ENCODE results near the gene CHST5. TPM values are rescaled to one million over a fixed set of nuclear protein-coding genes. Genes with fewer than 3 reads are reported as not detected.

CHST5 gene
- total RNA-seq, 2 donors from 2014 or later, result 0.26 to 1.1 TPM

DNA sequence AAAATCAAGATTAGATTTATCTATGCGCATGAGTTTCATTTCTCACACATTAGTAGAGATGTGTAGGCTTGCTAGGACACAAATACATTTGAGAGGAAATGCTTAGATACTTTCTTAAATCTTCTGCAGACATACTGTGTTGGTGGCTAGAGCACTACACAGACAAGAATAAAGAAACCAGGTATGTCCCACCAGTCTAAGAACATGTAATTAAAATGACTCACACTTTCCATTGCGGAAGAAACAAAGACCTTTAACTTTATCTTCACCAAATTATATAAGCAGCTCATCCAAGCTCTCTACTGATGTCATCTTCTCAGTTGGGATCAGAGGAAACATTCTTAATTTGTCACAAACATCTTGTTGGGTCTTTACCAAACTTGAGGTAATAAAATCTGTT, 42.8 kb upstream of the CHST5 start:
- Mint-ChIP-seq H3K27me3 (ENCODE audit: insufficient read depth) (no peaks in the 10 kb centered on the region), H3K36me3 (ENCODE audit: low read depth) (peaks cover 52% of the 10 kb centered on the region), H3K27ac (no peak overlapping the region), H3K4me1 (peaks cover 7% of the 10 kb centered on the region), H3K9me3 (no peaks in the 10 kb centered on the region), H3K4me3 (no peak overlapping the region)
- no peaks in the 10 kb centered on the region for H3K4me1 ChIP-seq (ENCODE audit: control insufficient read depth, insufficient read depth, low read length)
- TF ChIP-seq, protein P1, sequence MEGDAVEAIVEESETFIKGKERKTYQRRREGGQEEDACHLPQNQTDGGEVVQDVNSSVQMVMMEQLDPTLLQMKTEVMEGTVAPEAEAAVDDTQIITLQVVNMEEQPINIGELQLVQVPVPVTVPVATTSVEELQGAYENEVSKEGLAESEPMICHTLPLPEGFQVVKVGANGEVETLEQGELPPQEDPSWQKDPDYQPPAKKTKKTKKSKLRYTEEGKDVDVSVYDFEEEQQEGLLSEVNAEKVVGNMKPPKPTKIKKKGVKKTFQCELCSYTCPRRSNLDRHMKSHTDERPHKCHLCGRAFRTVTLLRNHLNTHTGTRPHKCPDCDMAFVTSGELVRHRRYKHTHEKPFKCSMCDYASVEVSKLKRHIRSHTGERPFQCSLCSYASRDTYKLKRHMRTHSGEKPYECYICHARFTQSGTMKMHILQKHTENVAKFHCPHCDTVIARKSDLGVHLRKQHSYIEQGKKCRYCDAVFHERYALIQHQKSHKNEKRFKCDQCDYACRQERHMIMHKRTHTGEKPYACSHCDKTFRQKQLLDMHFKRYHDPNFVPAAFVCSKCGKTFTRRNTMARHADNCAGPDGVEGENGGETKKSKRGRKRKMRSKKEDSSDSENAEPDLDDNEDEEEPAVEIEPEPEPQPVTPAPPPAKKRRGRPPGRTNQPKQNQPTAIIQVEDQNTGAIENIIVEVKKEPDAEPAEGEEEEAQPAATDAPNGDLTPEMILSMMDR (conservative IDR thresholded peaks at IDR 0.05), result no peak
- no peak for DNase-seq
- 88 to 100% methylated on average over 2 of the region's 2 CpGs for WGBS, 2 experiments (ENCODE audit: insufficient coverage in 1 of 2, insufficient read length in 1 of 2)
- no peak overlapping the region for H3K27ac ChIP-seq (ENCODE audit: low read depth, low read length)
- peaks cover 50% of the 10 kb centered on the region for H3K36me3 ChIP-seq (ENCODE audit: control insufficient read depth, insufficient read depth, low read length)
- no peaks in the 10 kb centered on the region for H3K9me3 ChIP-seq (ENCODE audit: control insufficient read depth, low read length)
- no peak overlapping the region for H3K4me3 ChIP-seq (ENCODE audit: low read length)
- H3K27me3 ChIP-seq (ENCODE audit: control insufficient read depth, insufficient read depth, low read length, poor library complexity, severe bottlenecking), result no peaks in the 10 kb centered on the region
- no peak overlapping the region for H3K9ac ChIP-seq (ENCODE audit: extremely low read depth, low read length, poor library complexity, severe bottlenecking)

DNA sequence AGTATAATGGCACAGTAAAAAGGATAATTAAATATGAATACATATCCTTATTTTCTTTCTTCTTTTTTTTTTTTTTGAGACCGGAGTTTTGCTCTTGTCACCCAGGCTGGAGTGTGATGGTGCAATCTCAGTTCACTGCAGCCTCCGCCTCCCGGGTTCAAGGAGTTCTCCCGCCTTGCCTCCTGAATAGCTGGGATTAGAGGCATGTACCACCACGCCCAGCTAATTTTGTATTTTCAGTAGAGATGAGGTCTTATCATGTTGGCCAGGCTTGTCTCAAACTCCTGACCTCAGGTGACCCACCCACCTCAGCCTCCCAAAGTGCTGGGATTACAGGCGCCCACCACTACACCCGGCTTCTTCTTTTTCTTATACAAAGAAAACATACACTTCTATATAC, 42.3 kb upstream of the CHST5 start:
- TF ChIP-seq, protein P1 (conservative IDR thresholded peaks at IDR 0.05), result no peak
- Mint-ChIP-seq H3K4me3 (no peak overlapping the region), H3K36me3 (ENCODE audit: low read depth) (peaks cover 57% of the 10 kb centered on the region), H3K4me1 (peaks cover 7% of the 10 kb centered on the region), H3K27me3 (ENCODE audit: insufficient read depth) (no peaks in the 10 kb centered on the region), H3K27ac (no peak overlapping the region), H3K9me3 (no peaks in the 10 kb centered on the region)
- 93 to 97% methylated on average over 7 of the region's 7 CpGs for WGBS, 2 experiments (ENCODE audit: insufficient coverage in 1 of 2, insufficient read length in 1 of 2)
- H3K36me3 ChIP-seq (ENCODE audit: control insufficient read depth, insufficient read depth, low read length), result peaks cover 55% of the 10 kb centered on the region
- DNase-seq, result no peak
- H3K9ac ChIP-seq (ENCODE audit: extremely low read depth, low read length, poor library complexity, severe bottlenecking), result no peak overlapping the region
- no peaks in the 10 kb centered on the region for H3K9me3 ChIP-seq (ENCODE audit: control insufficient read depth, low read length)
- no peaks in the 10 kb centered on the region for H3K27me3 ChIP-seq (ENCODE audit: control insufficient read depth, insufficient read depth, low read length, poor library complexity, severe bottlenecking)
- H3K4me1 ChIP-seq (ENCODE audit: control insufficient read depth, insufficient read depth, low read length), result no peaks in the 10 kb centered on the region
- H3K27ac ChIP-seq (ENCODE audit: low read depth, low read length), result no peak overlapping the region
- no peak overlapping the region for H3K4me3 ChIP-seq (ENCODE audit: low read length)

DNA sequence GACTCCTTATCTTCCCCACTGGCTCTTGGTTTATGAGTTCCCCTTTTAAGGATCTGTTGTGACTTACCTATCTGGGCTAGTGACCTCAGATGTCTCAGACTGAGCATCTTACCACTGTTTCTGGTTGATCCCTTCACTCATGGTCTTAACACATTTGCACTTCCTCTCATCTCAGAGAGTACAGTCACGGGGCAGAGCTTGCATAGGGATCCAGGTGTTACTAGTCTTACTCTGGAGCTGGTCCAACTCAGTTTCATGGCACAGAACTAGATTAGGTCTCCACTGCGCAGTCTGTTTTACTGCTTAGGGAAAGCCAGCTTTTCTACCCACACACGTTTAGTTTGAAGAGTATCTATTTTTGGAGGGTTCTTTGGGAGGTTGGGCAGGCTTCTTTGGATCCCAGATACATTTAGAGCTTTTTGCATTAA, 40.5 kb upstream of the CHST5 start:
- Mint-ChIP-seq H3K4me1 (peaks cover 7% of the 10 kb centered on the region), H3K9me3 (no peaks in the 10 kb centered on the region), H3K4me3 (no peak overlapping the region), H3K36me3 (ENCODE audit: low read depth) (peaks cover 68% of the 10 kb centered on the region), H3K27ac (no peak overlapping the region), H3K27me3 (ENCODE audit: insufficient read depth) (no peaks in the 10 kb centered on the region)
- 87 to 100% methylated on average over 3 of the region's 3 CpGs for WGBS, 2 experiments (ENCODE audit: insufficient coverage in 1 of 2, insufficient read length in 1 of 2)
- no peak for DNase-seq
- Histone ChIP-seq H3K27me3 (ENCODE audit: control insufficient read depth, insufficient read depth, low read length, poor library complexity, severe bottlenecking) (no peaks in the 10 kb centered on the region), H3K9ac (ENCODE audit: extremely low read depth, low read length, poor library complexity, severe bottlenecking) (no peak overlapping the region), H3K4me3 (ENCODE audit: low read length) (no peak overlapping the region), H3K36me3 (ENCODE audit: control insufficient read depth, insufficient read depth, low read length) (peaks cover 73% of the 10 kb centered on the region), H3K4me1 (ENCODE audit: control insufficient read depth, insufficient read depth, low read length) (no peaks in the 10 kb centered on the region), H3K27ac (ENCODE audit: low read depth, low read length) (peak overlapping the region; percentile 32), H3K9me3 (ENCODE audit: control insufficient read depth, low read length) (no peaks in the 10 kb centered on the region)
- TF ChIP-seq, protein P1 (conservative IDR thresholded peaks at IDR 0.05), result no peak

All from endodermal cell (in vitro differentiated cells).